Endodermal cell (in vitro differentiated cells): ENCODE results near the gene CYGB. TPM values are rescaled to one million over a fixed set of nuclear protein-coding genes. Genes with fewer than 3 reads are reported as not detected.

Source experiments
- DNase-seq: peaks from one replicate; pipeline ENCODE4 v3.0.0-alpha.2; 2017
- H3K27ac ChIP-seq: 2 replicates; pipeline ENCODE4 v1.5.1; 2013; ENCODE audit warnings: mild to moderate bottlenecking, low read depth, low read length, moderate library complexity
- H3K27me3 ChIP-seq: 2 replicates; pipeline ENCODE4 v1.6.1; 2013; ENCODE audit warnings: mild to moderate bottlenecking, low read length, moderate library complexity; ENCODE audit not compliant: insufficient read depth, control insufficient read depth, poor library complexity, severe bottlenecking
- H3K36me3 ChIP-seq: 2 replicates; pipeline ENCODE4 v1.7.0; 2013; ENCODE audit warnings: mild to moderate bottlenecking, low read length, moderate library complexity; ENCODE audit not compliant: control insufficient read depth, insufficient read depth
- H3K4me1 ChIP-seq: one replicate; pipeline ENCODE4 v1.7.0; 2013; ENCODE audit warnings: low read length; ENCODE audit not compliant: control insufficient read depth, insufficient read depth
- H3K4me3 ChIP-seq: 2 replicates; pipeline ENCODE4 v1.5.1; 2013; ENCODE audit warnings: mild to moderate bottlenecking, low read length, moderate library complexity
- H3K9ac ChIP-seq: 2 replicates; pipeline ENCODE4 v1.6.1; 2013; ENCODE audit warnings: mild to moderate bottlenecking, low read length, moderate library complexity; ENCODE audit not compliant: poor library complexity, severe bottlenecking; ENCODE audit errors: extremely low read depth
- H3K9me3 ChIP-seq: 2 replicates; pipeline ENCODE4 v1.6.1; 2013; ENCODE audit warnings: mild to moderate bottlenecking, low read length, moderate library complexity; ENCODE audit not compliant: control insufficient read depth
- H3K27ac Mint-ChIP-seq: 2 replicates; pipeline ENCODE4 v1.8.0; 2020; ENCODE audit warnings: mixed read lengths
- H3K27me3 Mint-ChIP-seq: 2 replicates; pipeline ENCODE4 v1.8.0; 2021; ENCODE audit warnings: mild to moderate bottlenecking, mixed read lengths; ENCODE audit not compliant: insufficient read depth
- H3K36me3 Mint-ChIP-seq: 2 replicates; pipeline ENCODE4 v1.8.0; 2020; ENCODE audit warnings: low read depth, mixed read lengths
- H3K4me1 Mint-ChIP-seq: 2 replicates; pipeline ENCODE4 v1.8.0; 2020; ENCODE audit warnings: mixed read lengths
- H3K4me3 Mint-ChIP-seq: 2 replicates; pipeline ENCODE4 v1.8.0; 2020; ENCODE audit warnings: mild to moderate bottlenecking, moderate library complexity, mixed read lengths
- H3K9me3 Mint-ChIP-seq: 2 replicates; pipeline ENCODE4 v1.8.0; 2020; ENCODE audit warnings: mild to moderate bottlenecking, mixed read lengths
- WGBS, 2 experiments: methylation state at CpG; one replicate each; pipeline versions ENCODE4 v1.1.5 to v1.1.7; 2013; ENCODE audit warnings: missing lambda C conversion rate in 2 of 2, mixed read lengths in 1 of 2; ENCODE audit not compliant: insufficient coverage in 1 of 2, insufficient read length in 1 of 2; 5-methylcytosine and 5-hydroxymethylcytosine counted together
- total RNA-seq, 2 donors: library from RNA; stranded (reverse); fragmentation: NEBNext Ultra II Directional in 1 of 2; extraction: Animal tissue kit (Norgen Biotek cat#: 25700) in 1 of 2; gene quantifications; 2 replicates in 1 of 2; 3 replicates in 1 of 2; pipeline ENCODE4 v1.2.1, GENCODE V29; 2021
- TF ChIP-seq, protein P1 (sequence below): fragments of 200-600 bp; sonication (generic); conservative IDR thresholded peaks from 2 replicates; pipeline ENCODE4 v1.5.0; 2021; ENCODE audit warnings: antibody characterized with exemption, mild to moderate bottlenecking

Gene CYGB
- total RNA-seq, 2 donors from 2014 or later: 2.0 to 3.4 TPM

DNA sequence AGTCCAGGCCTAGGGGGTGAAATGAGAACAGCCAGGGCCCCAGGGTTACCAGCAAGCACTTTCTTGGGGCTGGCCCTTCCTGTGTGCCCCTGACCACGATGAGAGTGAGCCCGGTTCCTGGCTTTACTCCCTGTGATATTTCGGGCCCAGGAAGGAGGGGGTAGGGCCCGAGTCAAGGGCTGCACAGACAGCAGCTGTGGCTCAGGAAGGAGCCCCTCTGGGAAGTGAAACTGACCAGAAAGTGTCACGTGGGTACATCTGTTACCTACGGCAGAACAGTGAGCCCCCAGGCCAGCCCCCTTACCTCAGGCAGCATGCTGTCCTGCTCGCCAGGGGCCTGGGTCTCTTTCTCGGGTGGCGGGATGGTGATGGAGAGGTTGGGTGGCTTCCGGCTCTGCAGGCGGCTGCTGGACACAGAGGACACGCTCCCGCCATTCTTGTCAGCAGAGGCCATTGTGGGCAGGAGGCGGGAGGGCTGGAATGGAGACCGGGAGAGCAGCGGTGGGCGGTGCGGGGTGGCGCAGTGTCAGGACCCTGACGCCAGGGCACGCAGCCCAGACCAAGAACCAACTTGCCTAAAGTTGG is 56.3 kb downstream of the CYGB start:
- Histone ChIP-seq H3K4me3 (no peak overlapping the region), H3K9me3 (no peaks in the 10 kb centered on the region), H3K36me3 (no peaks in the 10 kb centered on the region), H3K27me3 (no peaks in the 10 kb centered on the region), H3K4me1 (no peaks in the 10 kb centered on the region), H3K9ac (no peak overlapping the region), H3K27ac (peak overlapping the region; percentile 89)
- Mint-ChIP-seq H3K27me3 (no peaks in the 10 kb centered on the region), H3K4me3 (no peak overlapping the region), H3K9me3 (no peaks in the 10 kb centered on the region), H3K36me3 (peaks cover 21% of the 10 kb centered on the region), H3K27ac (no peak overlapping the region), H3K4me1 (no peaks in the 10 kb centered on the region)
- DNase-seq: no peak
- WGBS, 2 experiments: 90% methylated on average over 9 to 21 of the region's 21 CpGs
- TF ChIP-seq, protein P1, sequence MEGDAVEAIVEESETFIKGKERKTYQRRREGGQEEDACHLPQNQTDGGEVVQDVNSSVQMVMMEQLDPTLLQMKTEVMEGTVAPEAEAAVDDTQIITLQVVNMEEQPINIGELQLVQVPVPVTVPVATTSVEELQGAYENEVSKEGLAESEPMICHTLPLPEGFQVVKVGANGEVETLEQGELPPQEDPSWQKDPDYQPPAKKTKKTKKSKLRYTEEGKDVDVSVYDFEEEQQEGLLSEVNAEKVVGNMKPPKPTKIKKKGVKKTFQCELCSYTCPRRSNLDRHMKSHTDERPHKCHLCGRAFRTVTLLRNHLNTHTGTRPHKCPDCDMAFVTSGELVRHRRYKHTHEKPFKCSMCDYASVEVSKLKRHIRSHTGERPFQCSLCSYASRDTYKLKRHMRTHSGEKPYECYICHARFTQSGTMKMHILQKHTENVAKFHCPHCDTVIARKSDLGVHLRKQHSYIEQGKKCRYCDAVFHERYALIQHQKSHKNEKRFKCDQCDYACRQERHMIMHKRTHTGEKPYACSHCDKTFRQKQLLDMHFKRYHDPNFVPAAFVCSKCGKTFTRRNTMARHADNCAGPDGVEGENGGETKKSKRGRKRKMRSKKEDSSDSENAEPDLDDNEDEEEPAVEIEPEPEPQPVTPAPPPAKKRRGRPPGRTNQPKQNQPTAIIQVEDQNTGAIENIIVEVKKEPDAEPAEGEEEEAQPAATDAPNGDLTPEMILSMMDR: no peak

DNA sequence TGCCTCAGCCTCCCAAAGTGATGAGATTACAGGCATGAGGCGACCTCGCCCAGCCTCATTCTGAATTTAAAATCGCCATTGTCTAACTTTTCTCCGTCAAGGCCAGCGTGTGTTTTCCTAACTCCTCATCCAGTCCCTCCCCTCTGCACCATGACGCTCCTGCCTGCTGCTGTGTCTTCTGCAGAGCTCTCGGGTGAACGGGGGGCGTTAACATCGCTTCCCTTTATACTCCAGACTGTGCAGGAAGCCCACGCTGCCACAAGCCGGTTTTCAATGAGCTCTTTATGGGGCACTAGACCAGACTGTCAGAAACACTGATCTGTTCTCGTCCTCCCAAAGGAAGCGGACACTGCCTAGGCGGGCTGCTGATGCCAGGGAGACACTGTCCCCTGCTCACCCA is 56.9 kb downstream of the CYGB start:
- Mint-ChIP-seq H3K4me3 (no peak overlapping the region), H3K4me1 (no peaks in the 10 kb centered on the region), H3K9me3 (no peaks in the 10 kb centered on the region), H3K36me3 (peaks cover 19% of the 10 kb centered on the region), H3K27ac (no peak overlapping the region), H3K27me3 (no peaks in the 10 kb centered on the region)
- Histone ChIP-seq H3K9ac (no peak overlapping the region), H3K36me3 (no peaks in the 10 kb centered on the region), H3K9me3 (no peaks in the 10 kb centered on the region), H3K27me3 (no peaks in the 10 kb centered on the region), H3K4me3 (no peak overlapping the region), H3K27ac (peak overlapping the region; percentile 89), H3K4me1 (no peaks in the 10 kb centered on the region)
- 91 to 92% methylated on average over 15 of the region's 15 CpGs for WGBS, 2 experiments
- DNase-seq: no peak
- TF ChIP-seq, protein P1: no peak

DNA sequence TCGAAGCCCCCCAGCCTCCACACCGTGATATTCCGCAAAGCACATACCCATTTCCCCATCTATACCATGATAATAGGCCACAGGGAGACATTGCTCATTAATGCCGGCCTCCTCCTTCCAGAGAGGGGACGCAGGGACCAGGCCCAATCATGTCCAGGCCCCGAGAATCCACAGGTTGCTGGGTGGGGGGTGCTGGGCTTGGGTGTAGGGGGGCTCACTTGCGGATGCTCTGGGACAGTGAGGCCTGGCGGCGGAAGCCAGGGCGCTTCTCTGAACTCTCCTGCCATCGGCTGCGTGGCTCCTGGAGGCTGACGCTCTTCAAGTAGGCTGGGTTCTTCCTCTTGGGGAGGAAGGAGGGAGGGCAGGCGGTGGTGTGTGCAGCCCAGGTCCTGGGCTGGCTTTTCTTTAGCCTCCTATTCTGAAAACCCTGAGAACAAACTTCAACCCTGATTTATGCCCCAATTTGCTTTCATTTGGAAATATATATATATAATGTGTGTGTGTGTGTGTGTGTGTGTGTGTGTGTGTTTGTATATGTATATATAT is 57.9 kb downstream of the CYGB start:
- Histone ChIP-seq H3K4me1 (no peaks in the 10 kb centered on the region), H3K4me3 (no peak overlapping the region), H3K27ac (no peak overlapping the region), H3K9me3 (no peaks in the 10 kb centered on the region), H3K36me3 (no peaks in the 10 kb centered on the region), H3K27me3 (no peaks in the 10 kb centered on the region), H3K9ac (no peak overlapping the region)
- Mint-ChIP-seq H3K27me3 (no peaks in the 10 kb centered on the region), H3K4me1 (no peaks in the 10 kb centered on the region), H3K9me3 (no peaks in the 10 kb centered on the region), H3K36me3 (peaks cover 22% of the 10 kb centered on the region), H3K4me3 (no peak overlapping the region), H3K27ac (no peak overlapping the region)
- TF ChIP-seq, protein P1: no peak
- 80 to 92% methylated on average over 1 to 13 of the region's 14 CpGs for WGBS, 2 experiments
- DNase-seq: no peak
